ENCODE measurements around the gene GALM. TPM values are rescaled to one million over a fixed set of nuclear protein-coding genes. Genes with fewer than 3 reads are reported as not detected.

GALM gene
- total and polyA plus RNA-seq, 12 donors: 40.0 to 351 (median 151) TPM

DNA sequence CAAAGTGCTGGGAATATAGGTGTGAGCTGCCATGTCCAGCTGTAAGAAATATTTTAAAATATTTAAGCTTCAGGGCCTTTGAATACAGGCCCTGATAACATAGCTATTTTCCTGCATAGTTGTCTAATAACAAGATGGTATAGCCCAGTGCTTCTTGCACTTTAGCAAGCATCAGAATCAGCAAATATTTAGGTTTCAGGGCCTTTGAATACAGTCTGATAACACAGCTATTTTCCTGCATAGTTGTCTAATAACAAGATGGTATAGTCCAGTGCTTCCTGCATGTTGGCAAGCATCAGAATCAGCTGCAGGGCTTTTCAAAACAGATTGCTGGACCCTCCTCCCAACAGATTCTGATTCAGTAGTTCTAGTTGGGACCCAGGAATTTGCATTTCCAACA is 117.7 kb downstream of the GALM start:
- no peak overlapping the region for H3K4me3 ChIP-seq
- H3K36me3 ChIP-seq (replicated peaks in 1 of 2): peaks cover 0 to 14% of the 10 kb centered on the region in 2 donors
- intact Hi-C loops (cut with DNase I): no loop called here
- H3K27ac ChIP-seq: no peak overlapping the region
- H3K9me3 ChIP-seq (replicated peaks in 1 of 3): no peaks in the 10 kb centered on the region
- no peaks in the 10 kb centered on the region for H3K27me3 ChIP-seq
- H3K4me1 ChIP-seq (replicated peaks in 1 of 2): peaks cover 0 to 14% of the 10 kb centered on the region in 2 donors
- no peak for DNase-seq
- TF ChIP-seq, protein P1, sequence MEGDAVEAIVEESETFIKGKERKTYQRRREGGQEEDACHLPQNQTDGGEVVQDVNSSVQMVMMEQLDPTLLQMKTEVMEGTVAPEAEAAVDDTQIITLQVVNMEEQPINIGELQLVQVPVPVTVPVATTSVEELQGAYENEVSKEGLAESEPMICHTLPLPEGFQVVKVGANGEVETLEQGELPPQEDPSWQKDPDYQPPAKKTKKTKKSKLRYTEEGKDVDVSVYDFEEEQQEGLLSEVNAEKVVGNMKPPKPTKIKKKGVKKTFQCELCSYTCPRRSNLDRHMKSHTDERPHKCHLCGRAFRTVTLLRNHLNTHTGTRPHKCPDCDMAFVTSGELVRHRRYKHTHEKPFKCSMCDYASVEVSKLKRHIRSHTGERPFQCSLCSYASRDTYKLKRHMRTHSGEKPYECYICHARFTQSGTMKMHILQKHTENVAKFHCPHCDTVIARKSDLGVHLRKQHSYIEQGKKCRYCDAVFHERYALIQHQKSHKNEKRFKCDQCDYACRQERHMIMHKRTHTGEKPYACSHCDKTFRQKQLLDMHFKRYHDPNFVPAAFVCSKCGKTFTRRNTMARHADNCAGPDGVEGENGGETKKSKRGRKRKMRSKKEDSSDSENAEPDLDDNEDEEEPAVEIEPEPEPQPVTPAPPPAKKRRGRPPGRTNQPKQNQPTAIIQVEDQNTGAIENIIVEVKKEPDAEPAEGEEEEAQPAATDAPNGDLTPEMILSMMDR (IDR thresholded peaks at IDR 0.05): no peak
- TF ChIP-seq POLR2A (IDR thresholded peaks at IDR 0.05): no peak

Other genes starting within 250 kb of the GALM start
- gene HNRNPLL, start 63.2 kb upstream of the GALM start, total RNA-seq: 10 to 100 TPM; 24.5 to 75.2 (median 61.4) TPM
- gene HNRNPLL, start 63.2 kb upstream of the GALM start, polyA plus RNA-seq: 10 to 100 TPM; 19.5 to 25.8 (median 20.5) TPM
- 100 to 1,000 TPM in 3 of 9 donors, 10 to 100 TPM in 6; 39.8 to 153 (median 87.9) TPM for gene SRSF7, start 85.2 kb downstream of the GALM start, total RNA-seq
- gene SRSF7, start 85.2 kb downstream of the GALM start, polyA plus RNA-seq: 100 to 1,000 TPM; 125 to 248 (median 146) TPM
- gene GEMIN6, start 112.1 kb downstream of the GALM start, total RNA-seq: 10 to 100 TPM in 7 of 9 donors, 1 to 10 TPM in 2; 8.8 to 26.2 (median 13.0) TPM
- gene GEMIN6, start 112.1 kb downstream of the GALM start, polyA plus RNA-seq: 10 to 100 TPM; 24.5 to 25.7 (median 25.1) TPM
- gene DHX57, start 209.8 kb downstream of the GALM start, total RNA-seq: 10 to 100 TPM in 7 of 9 donors, 1 to 10 TPM in 2; 9.4 to 30.5 (median 17.1) TPM
- 10 to 100 TPM; 16.9 to 26.1 (median 19.0) TPM for gene DHX57, start 209.8 kb downstream of the GALM start, polyA plus RNA-seq
- 10 to 100 TPM; 17.0 to 35.9 (median 22.0) TPM for gene MORN2, start 209.9 kb downstream of the GALM start, total RNA-seq
- 10 to 100 TPM; 34.1 to 74.1 (median 55.0) TPM for gene MORN2, start 209.9 kb downstream of the GALM start, polyA plus RNA-seq
- 1 to 10 TPM in 6 of 9 donors, under 1 TPM in 3; 0.49 to 8.3 (median 1.7) TPM for gene ARHGEF33, start 223.8 kb downstream of the GALM start, total RNA-seq
- gene ARHGEF33, start 223.8 kb downstream of the GALM start, polyA plus RNA-seq: 1 to 10 TPM; 1.5 to 2.1 (median 2.1) TPM

Measured in adrenal gland (tissue), 12 donors.